ENCODE data around the gene CASQ1. TPM values are rescaled to one million over a fixed set of nuclear protein-coding genes. Genes with fewer than 3 reads are reported as not detected.

The CASQ1 gene
- total RNA-seq, 1 experiment from 2014 or later, result 0.46 TPM

DNA sequence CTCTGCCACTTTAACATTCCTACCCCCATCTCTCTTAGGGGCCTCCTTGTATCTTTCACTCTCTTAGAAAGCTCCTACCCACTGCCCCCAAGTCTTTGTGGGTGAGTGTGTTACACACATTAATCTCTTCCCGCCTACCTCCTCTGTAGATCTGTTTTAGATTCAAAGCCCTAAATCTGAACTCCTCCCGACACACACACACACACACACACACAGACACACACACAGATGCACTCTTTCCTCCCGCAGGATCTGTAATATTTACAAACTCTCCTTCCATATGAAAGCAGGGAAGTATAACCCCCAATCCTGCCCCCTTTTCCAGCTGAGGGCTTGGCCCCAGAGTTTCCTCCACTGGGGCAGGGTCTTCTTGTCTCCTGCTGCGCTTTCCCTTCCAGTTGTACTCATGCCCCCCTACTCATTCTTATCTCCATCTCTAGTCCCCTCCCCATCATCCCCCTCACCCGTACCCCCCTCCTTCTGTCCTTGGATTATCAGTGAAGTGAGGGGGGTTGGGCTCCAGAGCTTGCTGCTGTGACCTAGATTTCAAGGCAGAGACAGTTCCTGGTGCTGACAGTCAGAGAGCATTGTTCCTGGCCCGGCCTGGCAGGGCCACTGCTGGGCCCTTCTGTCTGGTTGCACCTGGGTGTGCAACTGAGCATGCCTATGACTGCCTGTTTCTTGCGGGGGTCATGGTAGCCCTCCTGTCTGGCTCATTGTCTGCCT lies 19.1 kb downstream of the CASQ1 start (continued):
- TF ChIP-seq ATF2 (CRISPR knock-in tag; IDR thresholded peaks at IDR 0.05; ENCODE audit: borderline replicate concordance, low read depth), result no peak
- no peak for TF ChIP-seq SMAD4 (CRISPR knock-in tag; IDR thresholded peaks at IDR 0.05)
- no peak for TF ChIP-seq CREB1 (CRISPR knock-in tag; IDR thresholded peaks at IDR 0.05)
- no peak for TF ChIP-seq TCF7 (CRISPR knock-in tag; IDR thresholded peaks at IDR 0.05; ENCODE audit: low read depth)
- TF ChIP-seq, protein P1, sequence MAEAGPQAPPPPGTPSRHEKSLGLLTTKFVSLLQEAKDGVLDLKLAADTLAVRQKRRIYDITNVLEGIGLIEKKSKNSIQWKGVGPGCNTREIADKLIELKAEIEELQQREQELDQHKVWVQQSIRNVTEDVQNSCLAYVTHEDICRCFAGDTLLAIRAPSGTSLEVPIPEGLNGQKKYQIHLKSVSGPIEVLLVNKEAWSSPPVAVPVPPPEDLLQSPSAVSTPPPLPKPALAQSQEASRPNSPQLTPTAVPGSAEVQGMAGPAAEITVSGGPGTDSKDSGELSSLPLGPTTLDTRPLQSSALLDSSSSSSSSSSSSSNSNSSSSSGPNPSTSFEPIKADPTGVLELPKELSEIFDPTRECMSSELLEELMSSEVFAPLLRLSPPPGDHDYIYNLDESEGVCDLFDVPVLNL (CRISPR knock-in tag; IDR thresholded peaks at IDR 0.05; ENCODE audit: borderline replicate concordance, low read depth), result no peak
- TF ChIP-seq FOXP1 (CRISPR knock-in tag; IDR thresholded peaks at IDR 0.05; ENCODE audit: borderline replicate concordance), result no peak
- TF ChIP-seq USF2 (CRISPR knock-in tag; IDR thresholded peaks at IDR 0.05), result no peak
- TF ChIP-seq, protein P2, sequence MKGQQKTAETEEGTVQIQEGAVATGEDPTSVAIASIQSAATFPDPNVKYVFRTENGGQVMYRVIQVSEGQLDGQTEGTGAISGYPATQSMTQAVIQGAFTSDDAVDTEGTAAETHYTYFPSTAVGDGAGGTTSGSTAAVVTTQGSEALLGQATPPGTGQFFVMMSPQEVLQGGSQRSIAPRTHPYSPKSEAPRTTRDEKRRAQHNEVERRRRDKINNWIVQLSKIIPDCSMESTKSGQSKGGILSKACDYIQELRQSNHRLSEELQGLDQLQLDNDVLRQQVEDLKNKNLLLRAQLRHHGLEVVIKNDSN (CRISPR knock-in tag; IDR thresholded peaks at IDR 0.05), result no peak
- TF ChIP-seq, protein P3, sequence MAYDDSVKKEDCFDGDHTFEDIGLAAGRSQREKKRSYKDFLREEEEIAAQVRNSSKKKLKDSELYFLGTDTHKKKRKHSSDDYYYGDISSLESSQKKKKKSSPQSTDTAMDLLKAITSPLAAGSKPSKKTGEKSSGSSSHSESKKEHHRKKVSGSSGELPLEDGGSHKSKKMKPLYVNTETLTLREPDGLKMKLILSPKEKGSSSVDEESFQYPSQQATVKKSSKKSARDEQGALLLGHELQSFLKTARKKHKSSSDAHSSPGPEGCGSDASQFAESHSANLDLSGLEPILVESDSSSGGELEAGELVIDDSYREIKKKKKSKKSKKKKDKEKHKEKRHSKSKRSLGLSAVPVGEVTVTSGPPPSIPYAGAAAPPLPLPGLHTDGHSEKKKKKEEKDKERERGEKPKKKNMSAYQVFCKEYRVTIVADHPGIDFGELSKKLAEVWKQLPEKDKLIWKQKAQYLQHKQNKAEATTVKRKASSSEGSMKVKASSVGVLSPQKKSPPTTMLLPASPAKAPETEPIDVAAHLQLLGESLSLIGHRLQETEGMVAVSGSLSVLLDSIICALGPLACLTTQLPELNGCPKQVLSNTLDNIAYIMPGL (CRISPR knock-in tag; IDR thresholded peaks at IDR 0.05), result no peak
- no peak for TF ChIP-seq EMX1 (CRISPR knock-in tag; IDR thresholded peaks at IDR 0.05)

- peaks cover 46% of the 10 kb centered on the region for H3K36me3 Mint-ChIP-seq
- no peak overlapping the region for H3K4me3 Mint-ChIP-seq
- H3K27me3 Mint-ChIP-seq (ENCODE audit: low read depth), result no peaks in the 10 kb centered on the region
Measured at GRCh38 chr1:160210561-160210960, 20.2 kb downstream of the CASQ1 start.

More at GRCh38 chr1:160210561-160210960, 20.2 kb downstream of the CASQ1 start:
- POLR2A ChIA-PET, result no interaction called here
- CTCF ChIA-PET, result interaction anchor here (0.7 to 8.9 kb wide), 9 partner anchors 9 to 125 kb away, joined by 3 to 85 read pairs (median 9); no protein-coding TSS in a partner anchor
- peaks cover 53% of the 10 kb centered on the region for H3K4me1 Mint-ChIP-seq
- ATAC-seq, result no peak
- no peak overlapping the region for H3K27ac Mint-ChIP-seq
- TF ChIP-seq ZNF671 (CRISPR knock-in tag; IDR thresholded peaks at IDR 0.05) (no peak), JUN (CRISPR knock-in tag; IDR thresholded peaks at IDR 0.05) (no peak), CTCF (IDR thresholded peaks at IDR 0.05) (no peak), JAZF1 (CRISPR knock-in tag; IDR thresholded peaks at IDR 0.05) (no peak), E2F1 (CRISPR knock-in tag; IDR thresholded peaks at IDR 0.05) (no peak)
- TF ChIP-seq, protein P4, sequence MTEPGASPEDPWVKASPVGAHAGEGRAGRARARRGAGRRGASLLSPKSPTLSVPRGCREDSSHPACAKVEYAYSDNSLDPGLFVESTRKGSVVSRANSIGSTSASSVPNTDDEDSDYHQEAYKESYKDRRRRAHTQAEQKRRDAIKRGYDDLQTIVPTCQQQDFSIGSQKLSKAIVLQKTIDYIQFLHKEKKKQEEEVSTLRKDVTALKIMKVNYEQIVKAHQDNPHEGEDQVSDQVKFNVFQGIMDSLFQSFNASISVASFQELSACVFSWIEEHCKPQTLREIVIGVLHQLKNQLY (CRISPR knock-in tag; IDR thresholded peaks at IDR 0.05), result no peak
- no peaks in the 10 kb centered on the region for H3K9me3 Mint-ChIP-seq
- no peak for DNase-seq (ENCODE audit: low spot score)

All from WTC11 (cell line).